DMS53 treated with DMSO at 0.1 percent for 48 hours (cell line): ENCODE measurements around the gene SF3B2.
"Not testable (repeated sequence)": the region's sequence is repeated elsewhere in the genome, so short reads cannot be mapped to it uniquely, and the experiment has no call there.

Experiments used
- DNase-seq: peaks from one replicate; lab custom pipeline; 2025; ENCODE audit not compliant: unreplicated experiment; lab: John Stamatoyannopoulos, UW

SF3B2 gene, protein sequence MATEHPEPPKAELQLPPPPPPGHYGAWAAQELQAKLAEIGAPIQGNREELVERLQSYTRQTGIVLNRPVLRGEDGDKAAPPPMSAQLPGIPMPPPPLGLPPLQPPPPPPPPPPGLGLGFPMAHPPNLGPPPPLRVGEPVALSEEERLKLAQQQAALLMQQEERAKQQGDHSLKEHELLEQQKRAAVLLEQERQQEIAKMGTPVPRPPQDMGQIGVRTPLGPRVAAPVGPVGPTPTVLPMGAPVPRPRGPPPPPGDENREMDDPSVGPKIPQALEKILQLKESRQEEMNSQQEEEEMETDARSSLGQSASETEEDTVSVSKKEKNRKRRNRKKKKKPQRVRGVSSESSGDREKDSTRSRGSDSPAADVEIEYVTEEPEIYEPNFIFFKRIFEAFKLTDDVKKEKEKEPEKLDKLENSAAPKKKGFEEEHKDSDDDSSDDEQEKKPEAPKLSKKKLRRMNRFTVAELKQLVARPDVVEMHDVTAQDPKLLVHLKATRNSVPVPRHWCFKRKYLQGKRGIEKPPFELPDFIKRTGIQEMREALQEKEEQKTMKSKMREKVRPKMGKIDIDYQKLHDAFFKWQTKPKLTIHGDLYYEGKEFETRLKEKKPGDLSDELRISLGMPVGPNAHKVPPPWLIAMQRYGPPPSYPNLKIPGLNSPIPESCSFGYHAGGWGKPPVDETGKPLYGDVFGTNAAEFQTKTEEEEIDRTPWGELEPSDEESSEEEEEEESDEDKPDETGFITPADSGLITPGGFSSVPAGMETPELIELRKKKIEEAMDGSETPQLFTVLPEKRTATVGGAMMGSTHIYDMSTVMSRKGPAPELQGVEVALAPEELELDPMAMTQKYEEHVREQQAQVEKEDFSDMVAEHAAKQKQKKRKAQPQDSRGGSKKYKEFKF

DNA sequence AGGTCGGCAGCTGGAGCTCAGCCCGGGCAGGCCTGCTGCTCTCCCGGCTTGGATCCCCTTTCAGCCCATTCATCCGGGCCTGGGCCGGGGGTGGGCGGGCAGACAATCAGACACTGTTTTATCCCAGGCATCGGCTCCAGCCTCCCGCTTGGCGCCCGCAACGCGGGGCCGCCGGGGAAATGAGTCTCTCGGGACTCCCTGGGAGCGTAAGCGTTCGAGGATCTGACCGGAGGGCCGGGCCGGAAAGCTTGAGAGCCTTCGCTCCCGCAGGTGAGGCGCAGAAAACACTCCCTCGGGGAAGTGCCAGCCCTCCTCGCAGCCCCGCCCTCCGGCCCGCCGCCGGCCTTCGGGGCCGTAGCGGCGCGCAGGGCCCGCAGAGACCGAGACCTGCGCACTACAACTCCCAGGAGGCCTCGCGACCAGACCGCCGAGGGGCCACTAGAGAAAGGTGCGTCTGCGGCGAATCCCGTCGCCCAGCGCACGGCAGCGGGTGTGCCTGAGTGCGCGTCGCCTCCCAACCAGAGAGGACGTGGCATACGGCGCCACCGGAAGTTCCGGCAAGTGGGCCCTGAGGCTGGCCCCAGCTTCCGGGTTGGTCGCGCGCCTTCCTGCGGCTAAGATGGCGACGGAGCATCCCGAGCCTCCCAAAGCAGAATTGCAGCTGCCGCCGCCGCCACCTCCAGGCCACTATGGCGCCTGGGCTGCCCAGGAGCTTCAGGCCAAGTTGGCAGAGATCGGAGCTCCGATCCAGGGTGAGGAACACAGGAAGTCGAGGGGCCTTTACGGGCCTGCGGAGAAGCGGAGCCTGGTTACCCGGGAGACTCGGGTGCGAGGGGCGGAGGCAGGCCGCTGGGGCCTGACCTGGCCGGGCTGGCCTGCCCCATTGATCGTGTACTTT lies at the start of gene SF3B2:
TSS of gene SF3B2 (plus strand) at position 599 of the 898 bp plus-strand sequence. CDS start at position 620, 21 bp downstream.
- DNase-seq = peak; percentile 97

DNA sequence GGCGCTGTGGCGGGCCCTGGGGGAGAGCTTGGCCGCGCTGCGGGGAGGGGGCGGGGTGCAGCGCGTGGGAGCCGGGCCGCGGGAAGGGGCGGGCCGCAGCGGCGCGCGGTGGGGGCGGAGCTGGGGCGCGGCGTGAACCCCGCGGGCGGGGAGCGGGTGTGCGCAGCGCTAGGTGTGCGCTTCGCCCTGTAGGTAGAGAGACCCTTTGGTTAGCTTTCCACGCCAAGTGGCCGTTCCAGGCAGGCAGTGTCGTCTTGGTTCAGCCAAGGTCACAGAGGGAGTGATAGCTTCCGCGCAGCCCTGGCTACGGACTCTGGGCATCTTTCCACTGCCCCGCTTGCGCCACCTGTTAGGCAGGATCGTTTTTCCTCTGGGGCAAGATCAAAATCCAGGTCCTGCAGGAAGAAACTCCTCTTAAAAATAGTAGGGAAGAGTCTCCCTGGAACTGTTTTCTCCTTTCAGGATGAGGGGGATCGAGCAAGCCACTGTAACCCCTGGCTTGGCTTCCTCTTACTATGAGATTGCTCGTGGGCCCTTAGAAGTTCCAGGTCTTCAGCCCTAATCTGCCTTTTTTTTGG lies 49.4 kb upstream of the SF3B2 start:
- DNase-seq = peak; percentile 34

DNA sequence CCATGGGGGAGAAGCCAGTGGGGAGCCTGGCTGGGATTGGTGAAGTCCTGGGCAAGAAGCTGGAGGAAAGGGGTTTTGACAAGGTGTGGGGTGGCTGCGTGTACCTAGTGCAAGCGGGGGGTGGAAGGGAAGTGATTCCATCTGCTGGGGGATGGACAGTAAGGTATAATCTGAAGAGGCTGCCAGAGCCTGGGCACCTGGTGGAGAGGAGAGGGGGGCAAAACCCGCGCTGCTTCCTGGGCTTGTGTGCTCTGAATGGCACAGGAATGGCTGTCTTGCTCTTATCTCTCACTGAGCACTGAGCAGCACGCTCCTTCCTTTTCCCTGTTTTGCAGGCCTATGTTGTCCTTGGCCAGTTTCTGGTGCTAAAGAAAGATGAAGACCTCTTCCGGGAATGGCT lies 48.9 kb upstream of the SF3B2 start:
- DNase-seq = no peak

DNA sequence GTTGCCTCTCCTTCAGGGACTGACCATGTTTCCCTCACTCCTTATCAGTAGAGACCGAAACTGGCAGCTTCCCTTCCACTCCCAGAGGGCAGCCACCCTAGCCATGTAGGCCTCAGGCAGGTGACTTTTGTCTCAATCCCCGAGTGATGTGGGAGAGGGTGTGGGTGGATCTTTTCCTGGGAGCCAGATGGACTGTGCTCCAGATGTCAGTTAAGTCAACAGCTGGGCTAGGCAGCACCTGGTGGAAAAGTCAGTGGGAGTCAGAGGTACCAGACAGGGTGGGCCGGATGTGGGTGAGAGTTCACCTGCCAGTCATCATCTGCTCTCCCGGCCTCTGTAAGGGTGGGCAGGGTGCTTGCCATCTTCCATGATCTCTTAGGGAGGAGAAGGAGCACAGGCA lies 48.0 kb upstream of the SF3B2 start:
- DNase-seq = no peak

DNA sequence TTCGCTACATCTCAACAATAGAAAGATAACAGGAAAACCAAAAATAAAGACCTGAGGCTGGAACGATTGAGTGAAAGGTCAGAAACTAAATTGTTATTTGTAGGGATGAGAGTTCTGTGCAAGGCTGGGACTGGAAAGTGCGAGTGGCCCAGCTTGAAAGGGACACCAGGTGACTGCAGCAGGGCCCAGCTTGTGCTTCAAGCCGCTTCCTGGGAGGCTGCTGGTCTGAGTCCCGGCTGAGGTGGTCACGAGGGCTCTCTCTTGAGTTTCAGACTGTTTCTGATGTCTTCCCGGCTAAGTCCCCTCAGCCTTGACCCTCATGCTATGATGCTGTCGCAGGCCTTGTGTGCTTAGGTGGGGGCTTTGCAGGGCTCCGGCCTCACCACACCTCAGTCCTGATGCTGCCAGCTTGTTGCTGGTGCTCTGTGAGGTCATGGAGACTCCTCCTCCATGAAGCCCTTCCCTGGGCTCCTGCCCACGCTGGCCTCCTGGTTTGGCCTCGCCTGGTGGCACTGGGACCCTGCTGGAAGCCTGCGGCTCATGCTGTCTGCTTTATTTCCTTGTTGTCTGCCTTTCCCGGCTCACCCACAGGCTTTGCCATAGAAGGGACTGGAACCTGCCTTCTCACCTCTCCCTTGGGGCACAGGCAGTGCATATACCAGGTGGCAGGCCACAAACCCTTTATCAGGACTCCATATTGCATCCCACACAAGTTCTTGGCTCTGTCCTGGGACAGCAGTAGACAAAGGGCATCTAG lies 45.9 kb upstream of the SF3B2 start:
- DNase-seq = no peak

DNA sequence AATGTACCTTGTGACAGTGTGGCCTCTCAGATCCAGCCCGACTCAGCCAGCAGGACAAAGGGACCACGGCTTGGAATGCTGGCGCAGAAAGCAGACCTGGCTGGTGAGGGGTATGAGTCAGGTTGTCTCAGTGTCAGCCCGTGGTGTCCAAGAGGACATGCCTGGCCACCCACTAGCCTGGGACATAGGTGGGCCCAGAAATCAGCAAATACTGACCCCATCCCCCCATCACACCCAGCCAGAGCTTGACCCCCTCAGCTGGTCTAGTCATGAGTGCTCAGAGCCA lies 45.3 kb upstream of the SF3B2 start:
- DNase-seq = no peak

DNA sequence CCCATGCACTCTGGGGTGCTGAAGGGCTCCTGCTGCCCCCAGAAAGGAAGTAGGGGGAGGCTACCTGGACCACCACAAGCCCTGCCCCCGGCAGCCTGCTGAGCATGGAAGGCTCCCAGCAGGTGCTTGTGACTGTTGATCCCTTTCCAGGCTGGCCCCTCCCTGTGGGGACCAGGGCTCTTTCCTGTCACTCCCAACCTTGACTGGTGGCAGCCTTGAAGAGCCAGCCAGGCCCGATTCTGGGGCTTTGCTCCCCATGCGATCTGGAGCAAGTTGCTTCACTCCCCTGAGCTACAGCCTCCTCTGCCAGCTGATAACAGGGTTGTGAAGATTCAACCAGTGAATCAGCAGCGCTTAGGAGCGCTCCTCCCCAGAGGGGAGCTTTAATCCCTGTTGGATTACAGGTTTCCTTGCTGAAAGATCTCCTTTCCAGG lies 44.9 kb upstream of the SF3B2 start:
- DNase-seq = no peak

DNA sequence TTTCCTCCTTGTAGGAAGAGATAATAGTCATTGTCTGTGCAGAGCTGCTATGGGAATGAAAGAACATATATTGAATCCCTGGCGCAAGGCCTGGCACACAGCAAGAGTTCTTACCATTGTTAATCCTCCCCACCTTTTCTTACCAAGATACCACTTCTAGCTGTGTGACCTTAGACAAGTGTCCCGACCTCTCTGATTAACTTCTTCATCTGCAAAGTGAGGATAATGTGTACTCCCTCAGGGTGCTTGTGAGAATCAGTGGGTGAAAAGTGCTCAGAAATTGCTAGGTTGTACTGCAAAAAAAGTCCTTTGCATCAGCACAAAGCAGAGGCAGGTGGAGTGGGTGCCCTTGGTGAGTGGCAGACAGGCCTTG lies 44.1 kb upstream of the SF3B2 start:
- DNase-seq = no peak

DNA sequence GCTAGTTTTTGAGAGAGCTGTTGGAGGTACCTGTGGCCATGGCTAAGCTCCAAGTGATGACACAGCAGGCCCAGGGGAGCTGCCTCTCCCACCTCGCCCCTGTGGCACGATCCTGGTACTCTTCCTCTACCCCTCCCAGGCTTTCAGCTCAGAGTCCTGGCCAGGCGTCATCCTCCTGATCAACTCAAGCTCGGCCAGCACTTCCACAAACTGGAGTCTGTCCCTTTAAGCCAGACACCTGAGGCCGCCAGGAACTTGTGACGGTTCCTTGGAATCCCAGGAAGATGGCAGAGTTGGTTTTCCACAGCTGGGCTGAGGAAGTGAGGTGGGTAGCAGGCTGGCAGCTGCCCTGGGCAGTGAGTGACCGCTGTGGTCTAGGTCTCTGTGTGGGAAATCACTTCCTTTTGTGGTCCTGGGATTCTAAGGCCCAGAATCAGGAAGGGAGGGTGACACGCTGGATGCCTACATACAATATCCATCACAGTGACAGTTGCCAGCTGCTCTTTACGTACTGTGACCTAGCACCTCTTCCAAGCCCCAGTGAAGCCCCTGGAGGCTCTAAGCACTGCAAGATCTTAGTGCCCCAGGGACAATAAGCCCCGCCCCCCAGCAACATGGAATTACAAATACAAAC lies 43.6 kb upstream of the SF3B2 start:
- no peak for DNase-seq

DNA sequence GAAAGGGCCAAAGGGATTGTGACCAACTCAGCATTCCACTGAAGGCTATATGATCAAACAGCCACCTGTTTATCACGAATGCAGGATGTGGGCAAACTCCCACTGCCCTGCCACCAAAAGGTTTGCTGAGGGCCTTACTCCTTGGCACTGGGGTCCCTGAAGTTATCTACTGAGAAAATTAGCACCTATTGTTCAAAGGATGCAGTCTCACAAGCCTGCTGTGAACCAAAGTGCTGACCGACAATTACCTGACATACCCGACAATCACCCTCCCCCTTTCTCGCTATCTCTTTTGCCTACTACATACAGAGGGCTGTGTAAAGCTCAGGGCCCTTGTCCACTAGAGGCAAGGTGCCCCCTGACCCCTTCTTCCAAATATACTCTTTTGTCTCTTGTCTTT lies 42.1 kb upstream of the SF3B2 start:
- DNase-seq = not testable (repeated sequence)

DNA sequence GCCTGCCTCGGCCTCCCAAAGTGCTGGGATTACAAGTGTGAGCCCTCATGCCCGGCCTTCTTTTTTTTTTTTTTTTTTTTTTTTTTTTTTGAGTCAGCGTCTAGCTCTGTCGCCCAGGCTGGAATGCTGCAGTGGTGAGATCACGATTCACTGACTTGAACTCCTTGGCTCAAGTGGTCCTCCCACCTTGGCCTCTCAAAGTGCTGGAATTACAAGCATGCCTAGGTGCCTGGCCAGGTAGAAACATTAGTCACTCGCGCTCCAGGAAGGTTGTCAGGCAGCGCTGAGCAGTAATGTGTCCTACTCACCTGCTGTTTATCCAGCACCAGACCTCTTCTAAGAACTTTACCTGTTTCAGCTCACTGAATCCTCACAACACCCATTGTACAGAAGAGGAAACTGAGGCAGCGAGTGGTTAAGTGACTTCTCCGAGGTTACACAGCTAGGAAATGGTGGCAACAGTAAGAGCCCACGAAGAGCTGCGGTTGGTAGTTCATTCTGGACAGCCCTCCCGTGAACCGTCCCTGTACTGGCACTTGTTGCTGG lies 40.9 kb upstream of the SF3B2 start:
- peak; percentile 52 for DNase-seq

DNA sequence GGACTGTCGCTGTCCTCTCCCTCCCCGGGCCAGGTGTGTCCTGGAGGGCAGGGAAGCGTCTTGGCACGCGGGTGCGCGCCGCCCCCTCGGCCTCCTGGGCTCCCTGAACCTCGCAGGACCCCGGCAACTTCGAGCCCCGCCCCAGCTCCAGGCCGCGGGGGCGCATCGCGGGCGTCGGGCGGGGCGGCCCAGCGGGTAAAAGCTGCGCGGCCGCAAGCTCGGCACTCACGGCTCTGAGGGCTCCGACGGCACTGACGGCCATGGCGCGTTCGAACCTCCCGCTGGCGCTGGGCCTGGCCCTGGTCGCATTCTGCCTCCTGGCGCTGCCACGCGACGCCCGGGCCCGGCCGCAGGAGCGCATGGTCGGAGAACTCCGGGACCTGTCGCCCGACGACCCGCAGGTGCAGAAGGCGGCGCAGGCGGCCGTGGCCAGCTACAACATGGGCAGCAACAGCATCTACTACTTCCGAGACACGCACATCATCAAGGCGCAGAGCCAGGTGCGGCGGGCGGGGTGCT lies 40.3 kb upstream of the SF3B2 start, which contains the start of gene CST6:
TSS of gene CST6 (plus strand) at position 224 of the 519 bp plus-strand sequence. CDS start at position 261, 37 bp downstream.
- peak; percentile 30 for DNase-seq

DNA sequence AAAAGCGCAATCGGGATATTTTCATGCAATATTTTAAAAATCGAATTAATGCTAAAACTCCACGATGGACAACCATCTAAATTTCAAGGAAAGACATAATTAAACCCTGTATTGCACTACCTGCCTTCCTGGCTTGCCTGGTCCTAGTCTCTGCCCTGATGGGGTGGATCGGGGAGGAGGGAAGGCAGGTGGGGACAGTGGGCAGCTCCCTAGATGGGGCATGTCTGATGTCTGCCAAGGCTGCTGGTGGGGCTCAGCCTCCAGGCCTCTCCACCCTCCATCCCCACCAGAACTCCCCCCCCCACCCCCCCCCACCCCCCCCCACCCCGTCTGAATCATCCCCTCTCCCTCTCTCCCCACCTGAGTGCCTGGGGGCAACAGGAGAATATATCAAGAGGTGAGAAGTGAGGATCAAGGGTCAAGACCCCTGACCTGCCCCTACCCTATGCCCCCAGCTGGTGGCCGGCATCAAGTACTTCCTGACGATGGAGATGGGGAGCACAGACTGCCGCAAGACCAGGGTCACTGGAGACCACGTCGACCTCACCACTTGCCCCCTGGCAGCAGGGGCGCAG lies 39.7 kb upstream of the SF3B2 start:
- no peak for DNase-seq

DNA sequence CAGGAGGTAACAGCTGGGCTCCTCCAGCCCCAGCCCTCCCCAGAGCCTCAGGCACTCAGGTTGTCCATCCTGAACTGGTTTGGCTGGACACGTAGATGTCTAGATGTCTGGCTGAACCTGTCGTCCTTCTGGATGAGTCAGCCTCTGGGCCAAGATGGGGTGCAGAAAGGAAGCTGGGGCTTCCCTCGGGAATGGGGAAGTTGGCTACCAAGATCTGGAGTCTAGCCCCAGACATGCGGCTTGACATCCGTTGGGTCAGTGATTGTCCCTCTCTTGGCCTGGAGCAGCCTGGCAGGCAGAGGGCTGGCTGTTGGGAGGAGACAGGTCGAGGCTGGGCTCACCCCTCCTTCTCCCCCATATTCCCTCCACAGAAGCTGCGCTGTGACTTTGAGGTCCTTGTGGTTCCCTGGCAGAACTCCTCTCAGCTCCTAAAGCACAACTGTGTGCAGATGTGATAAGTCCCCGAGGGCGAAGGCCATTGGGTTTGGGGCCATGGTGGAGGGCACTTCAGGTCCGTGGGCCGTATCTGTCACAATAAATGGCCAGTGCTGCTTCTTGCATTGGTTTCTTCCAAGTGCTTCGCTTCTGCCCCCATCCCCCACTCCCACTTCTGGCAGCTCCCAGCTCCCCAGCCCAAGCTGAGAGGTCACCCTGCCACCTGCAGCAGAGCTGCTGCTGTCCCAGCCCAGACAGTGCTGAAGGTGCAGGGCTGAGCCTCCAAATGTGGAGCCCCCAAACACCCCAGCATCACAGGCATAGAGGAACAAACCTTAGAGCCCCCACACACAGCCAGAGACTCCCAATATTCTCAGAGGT lies 39.0 kb upstream of the SF3B2 start:
- no peak for DNase-seq

DNA sequence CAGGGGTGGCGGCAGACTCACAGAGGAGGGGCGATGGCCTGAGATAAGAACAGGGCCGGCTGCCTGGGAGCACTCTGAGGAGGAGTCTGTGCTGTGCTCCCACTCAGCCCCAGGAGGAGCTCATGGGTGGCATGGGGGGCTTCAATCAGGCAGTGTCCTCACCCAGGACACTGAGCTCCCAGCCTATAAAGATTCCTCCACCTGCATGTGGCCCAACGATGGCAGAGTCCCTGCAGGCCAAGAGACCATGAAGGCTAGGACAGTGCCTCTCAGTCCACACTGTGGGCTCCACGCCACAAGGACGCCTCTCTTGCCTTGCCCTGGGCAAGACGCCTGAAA lies 38.4 kb upstream of the SF3B2 start:
- no peak for DNase-seq

DNA sequence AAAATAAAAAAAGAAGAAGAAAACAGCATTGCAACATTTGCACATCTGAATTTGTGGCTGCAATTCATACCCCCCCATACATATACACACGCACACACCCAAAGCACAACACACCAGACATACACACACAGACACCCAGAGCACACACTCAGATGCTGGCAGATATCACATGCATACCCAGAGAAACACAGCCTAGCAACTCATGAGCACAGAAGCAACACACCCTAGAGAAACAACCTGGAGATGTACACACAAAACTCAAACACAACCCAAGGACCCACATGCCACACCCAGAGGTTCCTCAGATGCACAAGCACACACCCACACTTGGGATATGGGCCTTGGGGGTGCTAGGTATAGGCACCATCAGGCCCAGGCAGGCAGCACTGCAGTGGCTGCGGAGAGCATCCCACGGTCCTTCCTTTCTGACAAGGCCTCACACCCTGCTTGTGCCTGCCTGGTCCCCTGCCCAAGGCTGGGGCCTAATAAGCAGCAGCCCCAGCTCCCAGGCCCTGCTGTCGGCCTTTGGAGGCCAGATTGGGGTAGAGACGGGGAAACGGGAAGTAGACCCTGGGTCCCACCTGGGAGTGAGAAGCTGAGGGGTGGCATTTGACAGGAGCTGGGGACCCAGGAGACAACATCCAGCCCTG lies 37.2 kb upstream of the SF3B2 start:
- no peak for DNase-seq

DNA sequence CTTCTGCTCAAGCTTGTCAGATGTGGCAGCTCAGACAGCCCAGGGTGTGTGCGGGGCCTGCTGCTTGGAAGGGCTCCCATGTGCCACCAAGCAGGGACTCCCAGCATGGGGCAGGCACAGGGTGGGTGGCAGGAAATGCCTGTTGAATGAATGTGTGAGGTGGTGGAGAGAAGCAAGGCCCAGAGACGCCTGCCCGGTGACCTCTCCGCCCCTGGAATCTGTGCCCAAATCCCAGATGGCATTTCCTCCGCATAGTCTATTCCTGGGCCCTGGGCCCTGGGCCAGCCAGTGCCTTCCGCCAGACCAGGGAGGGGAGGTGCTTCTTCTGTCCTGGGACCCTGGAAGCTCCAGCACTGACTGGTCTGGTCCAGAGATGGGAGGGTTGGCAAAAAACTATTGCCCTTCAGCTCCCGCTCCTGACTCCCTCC lies 36.7 kb upstream of the SF3B2 start:
- no peak for DNase-seq
